Loucy (cell line): ENCODE data around the gene QRICH1.

Experiments
- CTCF ChIP-seq: fragments of 200-600 bp; sonication (generic); conservative IDR thresholded peaks from 2 replicates; pipeline ENCODE4 v1.5.1; 2014; ENCODE audit warnings: mild to moderate bottlenecking, antibody characterized with exemption, low read length
- EZH2phosphoT487 ChIP-seq: fragments of 200-600 bp; IDR thresholded peaks from 2 replicates; pipeline ENCODE4 v1.6.1; 2018; ENCODE audit warnings: antibody characterized with exemption, mild to moderate bottlenecking, moderate library complexity, borderline replicate concordance

- no peak for TF ChIP-seq CTCF
- no peak for TF ChIP-seq EZH2phosphoT487
Measured at GRCh38 chr3:49027634-49028033, 66.2 kb downstream of the QRICH1 start.
